Keratinocyte (primary cell): ENCODE results near the gene NAA15. TPM values are rescaled to one million over a fixed set of nuclear protein-coding genes. Genes with fewer than 3 reads are reported as not detected.

ENCODE experiments used
- DNase-seq: peaks from one replicate; pipeline ENCODE4 v3.0.0-alpha.2; 2011; ENCODE audit warnings: low read depth, missing footprints, low spot score
- FAIRE-seq: peaks from 2 replicates; lab custom pipeline; 2011; peaks lifted over from hg19 to GRCh38; lab: Jason Lieb, UNC
- H2AFZ ChIP-seq: 2 replicates; pipeline ENCODE4 v1.6.0; 2012; ENCODE audit warnings: low read length, control low read depth, inconsistent platforms; ENCODE audit not compliant: control insufficient read depth
- H3K27ac ChIP-seq: 2 replicates; pipeline ENCODE4 v1.5.1; 2011; ENCODE audit warnings: low read length; ENCODE audit not compliant: control insufficient read depth, insufficient read depth
- H3K27me3 ChIP-seq: 3 replicates; pipeline ENCODE4 v1.6.0; 2011; ENCODE audit warnings: low read length; ENCODE audit not compliant: control insufficient read depth, insufficient read depth; ENCODE audit errors: extremely low read depth
- H3K36me3 ChIP-seq, 2 experiments: 2 replicates in 1 of 2; 3 replicates in 1 of 2; pipeline ENCODE4 v1.5.1; 2011; ENCODE audit warnings: low read length in 2 of 2, mild to moderate bottlenecking in 1 of 2; ENCODE audit not compliant: control insufficient read depth in 2 of 2, insufficient read depth in 2 of 2; ENCODE audit errors: extremely low read depth in 1 of 2
- H3K4me1 ChIP-seq: 3 replicates; pipeline ENCODE4 v1.5.1; 2011; ENCODE audit warnings: low read length; ENCODE audit not compliant: control insufficient read depth, insufficient read depth; ENCODE audit errors: extremely low read depth
- H3K4me2 ChIP-seq: 3 replicates; pipeline ENCODE4 v1.6.0; 2011; ENCODE audit warnings: low read depth, low read length; ENCODE audit not compliant: control insufficient read depth, insufficient read depth; ENCODE audit errors: extremely low read depth
- H3K4me3 ChIP-seq, 3 experiments: fragments of 200-600 bp in 1 of 3; sonication (generic) in 1 of 3; 2 replicates in 2 of 3; 3 replicates in 1 of 3; pipeline ENCODE4 v1.5.1; 2011 to 2016; ENCODE audit warnings: low read length in 3 of 3, mild to moderate bottlenecking in 3 of 3, control low read depth in 2 of 3, inconsistent platforms in 1 of 3, low read depth in 1 of 3, mixed read lengths in 1 of 3, mixed run types in 1 of 3, moderate library complexity in 1 of 3; ENCODE audit not compliant: control insufficient read depth in 2 of 3, insufficient read depth in 2 of 3; ENCODE audit errors: extremely low read depth in 1 of 3
- H3K79me2 ChIP-seq: 2 replicates; pipeline ENCODE4 v1.6.0; 2012; ENCODE audit warnings: low read length; ENCODE audit not compliant: control insufficient read depth, insufficient read depth
- H3K9ac ChIP-seq: 3 replicates; pipeline ENCODE4 v1.6.0; 2011; ENCODE audit warnings: low read length; ENCODE audit not compliant: control insufficient read depth, insufficient read depth; ENCODE audit errors: extremely low read depth
- H3K9me1 ChIP-seq: 3 replicates; pipeline ENCODE4 v1.6.0; 2011; ENCODE audit warnings: low read length; ENCODE audit not compliant: control insufficient read depth, insufficient read depth; ENCODE audit errors: extremely low read depth
- H3K9me3 ChIP-seq: 2 replicates; pipeline ENCODE4 v1.5.1; 2012; ENCODE audit warnings: low read depth, low read length; ENCODE audit not compliant: control insufficient read depth
- H4K20me1 ChIP-seq: 3 replicates; pipeline ENCODE4 v1.6.0; 2011; ENCODE audit warnings: low read length; ENCODE audit not compliant: control insufficient read depth, insufficient read depth; ENCODE audit errors: extremely low read depth
- CTCF ChIP-seq, 3 experiments: IDR thresholded peaks in 1 of 3; conservative IDR thresholded peaks in 1 of 3; optimal IDR thresholded peaks in 1 of 3; 2 replicates in 2 of 3; 3 replicates in 1 of 3; pipeline versions ENCODE3 to v1.5.1; 2011; ENCODE audit warnings: low read length in 3 of 3, mild to moderate bottlenecking in 3 of 3, moderate library complexity in 2 of 3, control low read depth in 1 of 3, inconsistent platforms in 1 of 3; ENCODE audit not compliant: insufficient read depth in 2 of 3; ENCODE audit errors: extremely low read depth in 1 of 3
- EZH2 ChIP-seq: IDR thresholded peaks from one replicate; pipeline ENCODE4 v1.6.1; 2012; ENCODE audit warnings: inconsistent platforms, mild to moderate bottlenecking, low read length, moderate library complexity
- dilution Hi-C: fragments of 300-500 bp; cut with MboI; formaldehyde crosslinking; loops from one replicate; pipeline ENCODE4 v1.7.0; 2020; ENCODE audit warnings: low sequenced_read_pairs; ENCODE audit not compliant: extremely low pct_ligation_motif_present
- polyA plus RNA-seq, 5 experiments: library from polyadenylated mRNA; depleted of rRNA in 3 of 5; stranded (reverse) in 3 of 5; stranded (forward) in 1 of 5; unstranded in 1 of 5; fragments of >200 nt; gene quantifications; 1 replicate in 1 of 5; 2 replicates in 3 of 5; 3 replicates in 1 of 5; pipeline versions ENCODE4 v1.2.1 to v1.2.3, GENCODE V29; 2011 to 2012; ENCODE audit warnings: missing spikeins in 2 of 5, low read depth in 1 of 5, low replicate concordance in 1 of 5

NAA15 gene
- polyA plus RNA-seq, 1 donor (not counting 4 experiments of a cell fraction or from before 2014, with no cell fraction given): 37.2 TPM

- Histone ChIP-seq H3K79me2 (peaks cover 80% of the 10 kb centered on the region), H3K4me1 (peaks cover 12% of the 10 kb centered on the region), H3K36me3 (peaks cover 0 to 8% of the 10 kb centered on the region in 2 experiments), H3K4me2 (no peak overlapping the region), H3K27me3 (no peaks in the 10 kb centered on the region), H3K9me1 (no peaks in the 10 kb centered on the region), H4K20me1 (peaks cover 12% of the 10 kb centered on the region), H3K27ac (no peak overlapping the region), H3K9ac (no peak overlapping the region), H2AFZ (no peak overlapping the region), H3K9me3 (no peaks in the 10 kb centered on the region), H3K4me3 (no peak overlapping the region)
- FAIRE-seq (no peak), DNase-seq (no peak)
- no peak for TF ChIP-seq CTCF (optimal IDR thresholded peaks at IDR 0.05 in 1 of 3, IDR thresholded peaks at IDR 0.05 in 1 of 3, conservative IDR thresholded peaks at IDR 0.05 in 1 of 3; ENCODE audit: extremely low read depth in 1 of 3, insufficient read depth in 2 of 3, low read length in 3 of 3)
- TF ChIP-seq EZH2: no peak
- dilution Hi-C loops: no loop called here
Observed at GRCh38 chr4:139333046-139333445, 31.7 kb downstream of the NAA15 start.

- Histone ChIP-seq H4K20me1 (peaks cover 2% of the 10 kb centered on the region), H3K4me3 (no peak overlapping the region), H3K4me2 (no peak overlapping the region), H3K36me3 (peaks cover 6 to 9% of the 10 kb centered on the region in 2 experiments), H3K9me3 (no peaks in the 10 kb centered on the region), H3K9ac (no peak overlapping the region), H3K9me1 (no peaks in the 10 kb centered on the region), H2AFZ (no peak overlapping the region), H3K27ac (no peak overlapping the region), H3K79me2 (peaks cover 50% of the 10 kb centered on the region), H3K27me3 (no peaks in the 10 kb centered on the region), H3K4me1 (peaks cover 7% of the 10 kb centered on the region)
- no peak for FAIRE-seq
- TF ChIP-seq EZH2 (no peak), CTCF (optimal IDR thresholded peaks at IDR 0.05 in 1 of 3, IDR thresholded peaks at IDR 0.05 in 1 of 3, conservative IDR thresholded peaks at IDR 0.05 in 1 of 3; ENCODE audit: extremely low read depth in 1 of 3, insufficient read depth in 2 of 3, low read length in 3 of 3) (no peak)
- no peak for DNase-seq
- dilution Hi-C loops: no loop called here
Observed at GRCh38 chr4:139337612-139338011, 36.3 kb downstream of the NAA15 start.
